GM19324 (cell line): ENCODE results near the gene SLC7A11.

Source experiments
- ATAC-seq: cut with Tn5 transposase; IDR thresholded peaks from one replicate; pipeline ENCODE4 v1.9.1; 2021; ENCODE audit warnings: mild to moderate bottlenecking, moderate library complexity; ENCODE audit not compliant: unreplicated experiment, low FRiP score

The SLC7A11 gene

DNA sequence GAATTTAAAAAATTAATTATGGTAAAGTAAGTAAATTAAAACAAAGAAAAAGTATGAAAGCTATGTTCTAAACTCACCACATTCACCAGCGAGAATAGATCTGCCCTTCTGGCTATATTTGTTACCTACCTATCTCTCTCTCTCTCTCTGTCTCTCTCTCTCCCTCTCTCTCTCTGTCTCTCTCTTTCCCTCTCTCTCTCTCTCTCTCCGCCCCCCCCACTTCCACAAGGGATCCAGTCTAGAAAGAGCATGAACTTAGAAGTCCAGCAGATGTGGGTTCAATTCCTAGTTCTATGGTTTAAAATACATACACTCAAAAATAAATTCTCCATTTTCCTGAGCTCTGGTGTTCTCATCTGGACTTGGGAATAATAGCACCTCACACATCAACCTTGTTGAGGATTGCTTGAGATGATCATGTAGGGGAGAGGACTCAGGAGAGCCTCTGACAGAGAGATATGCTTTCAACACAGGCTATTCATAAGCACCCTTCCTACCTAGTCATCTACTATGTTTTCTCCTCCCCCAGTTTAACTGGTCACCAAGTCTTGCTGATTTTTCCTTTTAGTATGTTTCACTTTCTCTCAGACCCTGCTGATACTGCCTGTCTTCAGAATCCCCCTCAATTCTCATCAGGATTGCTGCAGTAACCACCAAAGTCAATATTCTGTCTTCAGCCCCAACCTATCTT lies 64.7 kb downstream of the SLC7A11 start:
- no peak for ATAC-seq

DNA sequence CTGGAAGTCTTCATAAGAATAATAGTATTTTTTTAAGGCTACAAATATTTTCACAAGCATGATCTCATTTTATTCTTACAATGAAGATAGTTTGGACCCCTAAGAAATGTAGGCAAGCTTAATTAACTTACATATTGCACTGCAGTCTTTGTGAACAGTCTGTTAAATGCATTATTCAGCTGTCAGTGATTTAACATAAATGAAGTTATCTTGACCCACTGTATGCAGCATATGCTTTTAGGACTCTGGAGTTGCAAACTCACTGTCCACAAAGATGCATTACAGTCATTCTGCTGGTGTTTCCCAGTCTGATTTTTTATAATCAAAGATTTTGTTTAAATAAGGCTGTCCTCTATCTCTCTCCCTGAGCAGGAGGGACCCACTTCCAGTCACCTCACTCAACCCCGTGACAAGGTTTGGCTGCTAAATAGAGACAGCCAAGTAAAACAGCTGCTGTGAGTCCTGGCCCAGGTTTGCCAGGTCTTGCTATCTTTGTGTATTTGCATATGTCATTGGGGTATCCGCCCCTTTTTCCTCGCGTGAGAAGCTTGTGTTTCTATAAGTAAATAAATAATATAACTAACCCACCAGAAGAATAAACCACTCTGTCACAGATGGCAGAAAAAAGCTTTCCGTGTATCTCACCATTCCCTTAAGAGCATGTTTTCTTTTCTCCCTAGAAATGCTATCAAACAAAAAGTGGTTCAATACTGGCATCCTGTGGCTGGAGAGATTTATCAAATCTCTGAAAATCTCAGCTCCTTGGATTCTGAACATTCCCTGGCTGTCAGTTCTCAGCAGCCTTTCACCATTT lies 67.0 kb downstream of the SLC7A11 start:
- ATAC-seq: no peak

DNA sequence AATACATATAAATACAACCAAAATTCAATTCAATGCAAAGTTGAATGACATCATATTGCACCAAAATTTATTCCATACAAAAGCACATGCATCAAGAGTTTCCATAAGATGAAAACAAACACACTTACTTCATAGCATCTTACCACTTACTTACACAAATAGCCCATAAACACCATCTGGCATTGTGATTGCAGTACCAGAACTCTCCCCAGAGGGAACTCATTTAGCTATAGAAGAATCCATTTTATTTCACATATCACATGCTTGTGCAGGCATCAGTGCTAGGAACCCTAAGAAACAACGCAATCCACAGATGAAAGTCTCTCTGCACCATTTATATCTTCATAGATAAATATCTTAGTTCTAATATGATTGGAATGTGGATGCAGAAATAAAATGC lies 77.9 kb downstream of the SLC7A11 start:
- no peak for ATAC-seq

DNA sequence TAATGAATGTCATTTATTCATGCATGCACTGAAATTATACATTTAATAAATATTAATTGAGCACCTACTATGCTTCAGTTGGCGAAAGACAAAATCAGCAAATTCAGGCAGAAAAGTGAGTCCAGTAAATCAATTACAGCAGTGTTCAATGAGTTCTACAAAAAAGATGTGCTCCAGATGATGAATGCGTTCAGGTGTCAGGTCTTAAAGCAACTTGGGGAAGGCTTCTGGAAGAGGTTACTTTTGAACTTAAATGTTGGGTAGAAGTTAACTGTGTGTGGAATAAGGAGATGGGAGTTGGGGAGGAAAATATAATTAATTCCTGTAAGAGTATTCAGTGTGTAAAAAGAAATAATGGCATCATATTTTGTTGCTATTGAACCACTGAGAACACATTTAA lies 79.0 kb downstream of the SLC7A11 start:
- no peak for ATAC-seq

DNA sequence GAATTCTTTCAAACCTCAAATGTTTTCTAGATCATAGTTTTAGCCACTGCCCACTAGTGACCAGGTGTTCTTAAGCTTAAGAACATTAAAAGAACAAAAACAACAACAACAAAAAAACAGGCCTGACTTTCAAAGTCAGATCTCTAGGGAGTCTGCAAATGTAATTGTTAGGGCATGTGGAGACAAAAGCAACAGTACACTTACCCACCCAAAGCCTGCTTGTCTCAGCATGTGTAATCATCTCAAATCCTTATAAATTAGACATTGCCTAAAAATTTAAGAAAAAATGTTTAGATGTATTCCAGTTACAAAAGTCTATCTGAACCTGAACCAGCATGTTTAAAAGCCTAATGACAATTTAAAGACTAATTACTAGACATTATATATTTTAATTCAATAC lies 79.9 kb downstream of the SLC7A11 start:
- ATAC-seq: no peak

DNA sequence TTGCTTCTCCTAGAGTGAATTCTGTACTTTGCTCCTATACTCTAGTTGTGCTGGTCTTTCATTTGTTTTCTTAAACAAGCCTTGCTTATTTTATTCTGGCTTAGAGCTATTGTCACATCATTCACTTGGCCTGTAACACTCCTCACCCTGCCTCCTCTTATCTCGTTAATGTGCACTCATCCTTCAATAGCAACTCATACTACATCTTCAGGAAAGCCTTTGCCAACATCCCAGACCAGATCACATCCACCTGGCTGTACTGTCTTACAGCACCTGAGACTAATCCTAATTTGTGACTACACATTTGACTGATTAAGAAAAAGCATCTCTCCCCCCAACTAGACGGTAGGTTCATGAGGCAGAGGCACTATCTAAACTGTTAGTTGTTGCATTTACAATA lies 80.8 kb downstream of the SLC7A11 start:
- no peak for ATAC-seq

DNA sequence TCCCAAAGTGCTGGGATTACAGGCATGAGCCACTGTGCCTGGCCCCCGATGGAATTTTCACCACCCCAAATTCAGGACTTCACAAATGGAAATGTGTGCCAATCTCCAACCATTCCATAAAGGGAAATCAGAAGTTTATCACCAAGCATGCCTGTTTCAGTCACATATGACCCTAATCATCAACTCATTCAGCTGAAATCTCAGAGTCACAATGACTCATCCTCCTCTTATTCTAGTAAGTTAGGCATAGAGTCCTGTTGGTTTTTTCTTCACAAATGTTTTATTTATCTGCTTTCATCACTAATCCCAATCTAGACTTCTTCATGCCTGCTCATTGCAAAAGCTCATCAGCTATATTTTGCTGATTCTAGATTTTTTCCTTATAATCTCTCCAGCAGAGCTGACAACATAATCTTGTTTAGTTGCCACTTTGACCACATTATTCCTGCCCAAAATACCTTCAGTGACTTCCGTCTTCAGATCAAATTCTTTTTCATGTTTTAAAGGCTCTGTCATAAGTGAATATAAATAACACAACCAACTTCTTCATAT lies 83.3 kb downstream of the SLC7A11 start:
- no peak for ATAC-seq

DNA sequence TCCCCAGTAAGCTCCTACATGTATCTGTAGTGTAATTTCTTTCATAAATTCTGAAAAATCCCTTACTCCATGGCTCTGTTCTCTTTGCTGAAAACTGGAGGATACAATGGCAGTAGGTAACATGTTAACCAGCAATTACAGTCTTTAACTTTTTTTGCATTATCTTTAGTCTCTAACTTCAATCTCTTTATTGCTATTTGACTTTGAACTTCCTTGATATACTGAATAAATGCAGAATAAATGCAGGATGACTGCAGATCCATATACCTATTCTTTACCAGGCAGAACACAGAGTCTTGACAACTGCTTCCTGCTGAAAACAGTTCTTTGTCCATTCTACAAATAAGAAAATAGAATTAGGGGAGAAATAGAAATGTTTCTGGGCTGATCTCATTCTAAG lies 101.3 kb downstream of the SLC7A11 start:
- ATAC-seq: no peak

DNA sequence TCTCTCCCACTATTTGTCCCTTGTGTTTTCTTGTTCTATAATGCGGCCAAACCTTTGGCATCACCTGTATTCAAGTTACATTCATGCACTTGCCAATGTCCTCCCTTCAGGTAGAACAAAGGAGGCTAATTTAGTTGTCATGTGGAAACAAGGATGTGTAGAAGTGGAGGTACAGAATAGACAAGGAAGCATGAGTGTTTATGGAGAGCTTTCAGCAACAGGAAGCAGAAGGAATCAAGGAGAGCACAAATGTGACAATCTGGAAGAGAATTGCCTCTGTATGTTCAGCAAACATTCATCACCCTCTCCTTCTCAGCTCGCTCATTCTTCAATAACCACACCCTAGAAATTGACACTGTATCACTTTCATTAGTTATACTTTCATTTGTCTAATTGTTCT lies 103.4 kb downstream of the SLC7A11 start:
- no peak for ATAC-seq

DNA sequence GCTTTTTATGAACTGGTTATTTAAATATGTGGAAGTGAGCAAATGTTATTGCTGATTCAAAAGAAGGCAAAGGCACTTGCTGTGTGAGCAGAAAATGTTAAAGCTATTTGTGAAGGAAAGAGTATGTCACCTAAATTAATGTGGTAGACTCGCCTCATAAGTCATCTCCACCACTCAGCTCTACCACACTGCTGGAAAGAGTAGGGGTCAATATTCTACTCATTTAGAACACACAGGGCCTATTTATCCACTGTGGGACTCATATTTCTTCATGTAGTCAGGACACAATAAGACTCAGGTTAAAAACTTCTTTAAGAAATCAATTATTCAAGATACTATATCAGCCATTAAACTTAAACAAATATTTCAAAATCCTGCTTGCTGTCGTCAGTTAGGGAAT lies 106.5 kb downstream of the SLC7A11 start:
- ATAC-seq: no peak

DNA sequence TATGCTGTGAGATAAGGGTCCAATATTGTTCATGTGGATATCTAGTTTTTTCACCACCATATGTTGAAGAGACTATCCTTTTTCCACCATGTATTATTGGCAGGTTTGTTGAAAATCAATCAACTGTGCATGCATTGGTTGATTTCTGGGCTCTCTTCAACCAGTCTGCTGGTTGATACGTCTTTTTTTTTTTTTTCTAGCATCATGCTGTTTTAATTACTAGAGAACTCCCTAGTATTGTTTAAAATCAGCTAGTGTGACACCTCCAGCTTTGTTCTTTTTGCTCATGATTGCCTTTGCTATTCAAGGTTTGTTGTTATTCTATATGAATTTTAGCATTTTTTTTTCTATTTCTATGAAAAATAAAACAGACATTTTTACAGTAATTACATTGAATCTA lies 123.9 kb downstream of the SLC7A11 start:
- ATAC-seq: no peak

DNA sequence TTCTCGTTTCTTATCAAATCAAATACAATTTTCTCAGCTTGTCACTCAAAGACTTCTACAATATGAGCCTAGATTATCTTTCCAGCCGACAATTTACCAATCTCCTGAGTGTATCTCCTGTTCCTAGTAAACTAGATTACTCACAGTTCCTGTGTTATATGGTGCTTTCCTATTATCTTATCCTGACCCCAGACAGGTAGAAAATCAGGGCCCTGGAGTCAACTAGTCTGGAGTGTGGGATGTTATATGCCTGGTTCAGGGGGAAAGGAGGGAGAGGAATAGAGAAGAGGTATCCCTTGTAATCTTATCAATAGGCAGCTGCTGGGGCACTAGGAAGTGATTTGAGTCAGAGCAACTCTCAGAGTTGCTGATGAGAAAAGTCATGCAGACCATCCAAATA lies 127.1 kb downstream of the SLC7A11 start:
- no peak for ATAC-seq

DNA sequence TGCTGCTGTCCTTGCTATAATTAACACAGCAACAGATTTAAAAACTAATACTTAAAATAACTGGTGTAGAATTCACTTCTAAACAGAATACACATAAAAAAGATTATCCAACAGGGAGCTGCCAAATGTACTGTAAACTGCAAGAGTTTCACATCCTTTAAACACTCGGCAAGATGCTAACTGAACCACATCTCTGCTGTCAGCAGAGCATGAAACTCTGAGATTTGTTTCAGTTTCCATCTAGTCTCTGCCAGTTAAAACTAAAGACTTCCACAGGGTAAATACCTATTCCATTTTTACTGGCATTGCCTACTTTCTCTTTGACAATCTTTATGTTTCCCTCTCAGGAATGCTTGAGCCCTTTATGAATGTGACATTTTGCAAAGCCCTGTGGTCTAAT lies 127.7 kb downstream of the SLC7A11 start:
- peak; percentile 100 for ATAC-seq
